ENCODE results near the gene NUAK1. TPM values are rescaled to one million over a fixed set of nuclear protein-coding genes. Genes with fewer than 3 reads are reported as not detected.

NUAK1 gene
- total and polyA plus RNA-seq, 2 experiments from 2014 or later: 5.4 to 16.9 TPM

DNA sequence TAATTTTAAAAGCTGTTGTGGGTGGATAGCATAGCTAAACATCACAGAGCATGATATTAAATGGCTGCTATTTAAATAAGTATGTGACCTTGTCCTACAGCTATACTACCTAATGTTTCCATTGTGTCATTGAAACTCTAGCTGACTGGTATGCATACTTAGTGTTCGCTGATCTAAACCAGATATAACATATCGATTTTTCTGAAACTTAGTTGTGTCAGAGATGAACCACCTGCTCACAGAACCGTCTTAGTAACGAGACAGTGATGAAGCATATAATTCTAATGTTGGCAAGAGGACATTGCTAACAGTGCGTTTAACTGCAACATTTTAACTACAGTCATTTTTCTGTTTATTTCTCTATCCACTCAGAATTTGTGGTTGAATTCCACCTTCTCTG is 36.1 kb upstream of the NUAK1 start:
- no peak overlapping the region for H2AFZ ChIP-seq

More for the DNA sequence above, 36.1 kb upstream of the NUAK1 start:
- Histone ChIP-seq H3K4me2 (no peak overlapping the region), H3F3A (replicated peaks; ENCODE audit: low read depth) (no peaks in the 10 kb centered on the region), H3K36me3 (ENCODE audit: insufficient read depth) (no peaks in the 10 kb centered on the region), H4K20me1 (replicated peaks; ENCODE audit: insufficient read depth) (no peaks in the 10 kb centered on the region), H3K79me2 (replicated peaks; ENCODE audit: insufficient read depth) (no peaks in the 10 kb centered on the region), H3K4me3 (no peak overlapping the region), H3K27me3 (ENCODE audit: insufficient read depth) (no peaks in the 10 kb centered on the region), H3K4me1 (ENCODE audit: insufficient read depth) (0 out of 2 replicates have a peak, but pooled peaks cover 4% of the 10 kb centered on the region), H3K27ac (ENCODE audit: low read depth) (no peak overlapping the region), H3K9me2 (ENCODE audit: insufficient read depth) (no peaks in the 10 kb centered on the region)
- Mint-ChIP-seq H3K36me3 (ENCODE audit: low read depth) (no peaks in the 10 kb centered on the region), H3K27ac (no peak overlapping the region), H3K9me3 (no peaks in the 10 kb centered on the region), H3K4me1 (peaks cover 17% of the 10 kb centered on the region), H3K27me3 (ENCODE audit: insufficient read depth, low read depth, poor library complexity) (peaks cover 2% of the 10 kb centered on the region), H3K4me3 (no peak overlapping the region)
- TF ChIP-seq POLR2AphosphoS5 (IDR thresholded peaks at IDR 0.05; ENCODE audit: low read depth): no peak
- TF ChIP-seq NANOG (IDR thresholded peaks at IDR 0.05; ENCODE audit: borderline replicate concordance): no peak
- no peak for TF ChIP-seq EZH2 (IDR thresholded peaks at IDR 0.05; ENCODE audit: low read depth, unreplicated experiment)
- no peak for TF ChIP-seq ZNF462 (CRISPR knock-in tag; IDR thresholded peaks at IDR 0.05)
- no peak for TF ChIP-seq ZNF331 (CRISPR knock-in tag; IDR thresholded peaks at IDR 0.05; ENCODE audit: low read depth)
- TF ChIP-seq CREB1 (CRISPR knock-in tag; IDR thresholded peaks at IDR 0.05; ENCODE audit: low read depth): no peak
- no peak for TF ChIP-seq ZNF114 (CRISPR knock-in tag; IDR thresholded peaks at IDR 0.05)
- no peak for TF ChIP-seq EZH2phosphoT487 (IDR thresholded peaks at IDR 0.05; ENCODE audit: unreplicated experiment)
- TF ChIP-seq CTCF (conservative IDR thresholded peaks at IDR 0.05; ENCODE audit: low read depth in 2 of 2): no peak
- no peak for ATAC-seq
- DNase-seq (ENCODE audit: low spot score): no peak

Measured in GM23338 (cell line).